ENCODE results near the gene AOPEP. TPM values are rescaled to one million over a fixed set of nuclear protein-coding genes. Genes with fewer than 3 reads are reported as not detected.

The AOPEP gene
- total RNA-seq, 1 experiment from 2014 or later = 14.4 TPM

DNA sequence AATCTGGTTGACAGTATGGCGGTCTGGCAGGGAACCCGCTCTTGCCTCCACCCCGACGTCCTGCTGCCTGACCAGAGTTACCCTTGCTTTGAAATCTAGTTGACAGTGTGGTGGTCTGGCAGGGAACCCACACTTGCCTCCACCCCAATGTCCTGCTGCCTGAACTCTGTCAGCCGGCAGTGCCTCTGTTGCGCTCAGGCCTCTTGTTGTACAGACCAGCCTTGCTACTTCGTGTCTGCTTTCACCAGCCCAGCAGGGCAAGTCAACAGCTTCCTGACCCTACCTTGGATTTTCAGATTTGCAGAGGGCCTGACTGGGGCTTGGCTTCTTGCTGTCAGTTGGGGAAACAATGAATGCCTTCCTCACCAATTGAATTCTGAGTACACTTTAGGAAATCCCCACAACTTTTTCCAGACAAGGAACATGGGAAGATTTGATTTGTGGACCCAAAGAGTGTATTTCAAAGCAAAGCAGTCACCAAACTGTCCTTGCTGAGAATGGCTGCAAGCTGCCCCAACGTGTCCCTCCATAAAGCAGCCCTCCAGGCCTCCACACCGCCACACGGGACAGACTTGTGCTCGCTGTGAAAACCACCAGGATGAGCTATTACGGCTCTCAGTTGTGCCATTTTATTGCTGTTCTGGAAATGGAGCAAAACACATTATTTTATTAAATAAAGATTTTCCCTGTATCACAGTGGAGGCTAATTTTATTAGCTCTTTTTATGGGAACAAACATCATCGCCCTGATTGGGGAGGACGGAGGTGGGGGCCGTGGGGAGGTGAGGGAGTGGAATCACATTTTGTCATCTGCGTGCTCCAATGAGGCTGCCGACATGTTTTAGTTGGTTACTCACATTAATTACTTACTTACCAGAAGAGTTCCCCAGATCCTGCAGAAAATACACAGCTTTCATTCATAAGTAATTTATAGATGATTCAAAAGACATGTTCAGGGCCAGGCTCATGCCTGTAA is 189.3 kb downstream of the AOPEP start (continued):
- TF ChIP-seq GTF2I (CRISPR knock-in tag; conservative IDR thresholded peaks at IDR 0.05) = no peak
- TF ChIP-seq SP1 (CRISPR knock-in tag; conservative IDR thresholded peaks at IDR 0.05) = no peak
- TF ChIP-seq FOXK1 (CRISPR knock-in tag; IDR thresholded peaks at IDR 0.05) = no peak
- no peak for TF ChIP-seq ELF4 (CRISPR knock-in tag; IDR thresholded peaks at IDR 0.05; ENCODE audit: low read depth)
- TF ChIP-seq NR2C2 (CRISPR knock-in tag; IDR thresholded peaks at IDR 0.05) = no peak
- TF ChIP-seq, protein P1, sequence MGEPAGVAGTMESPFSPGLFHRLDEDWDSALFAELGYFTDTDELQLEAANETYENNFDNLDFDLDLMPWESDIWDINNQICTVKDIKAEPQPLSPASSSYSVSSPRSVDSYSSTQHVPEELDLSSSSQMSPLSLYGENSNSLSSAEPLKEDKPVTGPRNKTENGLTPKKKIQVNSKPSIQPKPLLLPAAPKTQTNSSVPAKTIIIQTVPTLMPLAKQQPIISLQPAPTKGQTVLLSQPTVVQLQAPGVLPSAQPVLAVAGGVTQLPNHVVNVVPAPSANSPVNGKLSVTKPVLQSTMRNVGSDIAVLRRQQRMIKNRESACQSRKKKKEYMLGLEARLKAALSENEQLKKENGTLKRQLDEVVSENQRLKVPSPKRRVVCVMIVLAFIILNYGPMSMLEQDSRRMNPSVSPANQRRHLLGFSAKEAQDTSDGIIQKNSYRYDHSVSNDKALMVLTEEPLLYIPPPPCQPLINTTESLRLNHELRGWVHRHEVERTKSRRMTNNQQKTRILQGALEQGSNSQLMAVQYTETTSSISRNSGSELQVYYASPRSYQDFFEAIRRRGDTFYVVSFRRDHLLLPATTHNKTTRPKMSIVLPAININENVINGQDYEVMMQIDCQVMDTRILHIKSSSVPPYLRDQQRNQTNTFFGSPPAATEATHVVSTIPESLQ (CRISPR knock-in tag; IDR thresholded peaks at IDR 0.05) = no peak
- TF ChIP-seq, protein P2, sequence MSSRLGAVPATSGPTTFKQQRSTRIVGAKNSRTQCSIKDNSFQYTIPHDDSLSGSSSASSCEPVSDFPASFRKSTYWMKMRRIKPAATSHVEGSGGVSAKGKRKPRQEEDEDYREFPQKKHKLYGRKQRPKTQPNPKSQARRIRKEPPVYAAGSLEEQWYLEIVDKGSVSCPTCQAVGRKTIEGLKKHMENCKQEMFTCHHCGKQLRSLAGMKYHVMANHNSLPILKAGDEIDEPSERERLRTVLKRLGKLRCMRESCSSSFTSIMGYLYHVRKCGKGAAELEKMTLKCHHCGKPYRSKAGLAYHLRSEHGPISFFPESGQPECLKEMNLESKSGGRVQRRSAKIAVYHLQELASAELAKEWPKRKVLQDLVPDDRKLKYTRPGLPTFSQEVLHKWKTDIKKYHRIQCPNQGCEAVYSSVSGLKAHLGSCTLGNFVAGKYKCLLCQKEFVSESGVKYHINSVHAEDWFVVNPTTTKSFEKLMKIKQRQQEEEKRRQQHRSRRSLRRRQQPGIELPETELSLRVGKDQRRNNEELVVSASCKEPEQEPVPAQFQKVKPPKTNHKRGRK (CRISPR knock-in tag; IDR thresholded peaks at IDR 0.05; ENCODE audit: borderline replicate concordance) = no peak
- no peak for TF ChIP-seq RORB (CRISPR knock-in tag; IDR thresholded peaks at IDR 0.05)
- no peak for TF ChIP-seq ESRRA (CRISPR knock-in tag; IDR thresholded peaks at IDR 0.05; ENCODE audit: borderline replicate concordance)
- TF ChIP-seq GRHL2 (CRISPR knock-in tag; IDR thresholded peaks at IDR 0.05; ENCODE audit: insufficient replicate concordance, severe bottlenecking) = no peak
- TF ChIP-seq, protein P3, sequence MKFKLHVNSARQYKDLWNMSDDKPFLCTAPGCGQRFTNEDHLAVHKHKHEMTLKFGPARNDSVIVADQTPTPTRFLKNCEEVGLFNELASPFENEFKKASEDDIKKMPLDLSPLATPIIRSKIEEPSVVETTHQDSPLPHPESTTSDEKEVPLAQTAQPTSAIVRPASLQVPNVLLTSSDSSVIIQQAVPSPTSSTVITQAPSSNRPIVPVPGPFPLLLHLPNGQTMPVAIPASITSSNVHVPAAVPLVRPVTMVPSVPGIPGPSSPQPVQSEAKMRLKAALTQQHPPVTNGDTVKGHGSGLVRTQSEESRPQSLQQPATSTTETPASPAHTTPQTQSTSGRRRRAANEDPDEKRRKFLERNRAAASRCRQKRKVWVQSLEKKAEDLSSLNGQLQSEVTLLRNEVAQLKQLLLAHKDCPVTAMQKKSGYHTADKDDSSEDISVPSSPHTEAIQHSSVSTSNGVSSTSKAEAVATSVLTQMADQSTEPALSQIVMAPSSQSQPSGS (CRISPR knock-in tag; IDR thresholded peaks at IDR 0.05; ENCODE audit: borderline replicate concordance, low read depth) = no peak
- TF ChIP-seq, protein P4, sequence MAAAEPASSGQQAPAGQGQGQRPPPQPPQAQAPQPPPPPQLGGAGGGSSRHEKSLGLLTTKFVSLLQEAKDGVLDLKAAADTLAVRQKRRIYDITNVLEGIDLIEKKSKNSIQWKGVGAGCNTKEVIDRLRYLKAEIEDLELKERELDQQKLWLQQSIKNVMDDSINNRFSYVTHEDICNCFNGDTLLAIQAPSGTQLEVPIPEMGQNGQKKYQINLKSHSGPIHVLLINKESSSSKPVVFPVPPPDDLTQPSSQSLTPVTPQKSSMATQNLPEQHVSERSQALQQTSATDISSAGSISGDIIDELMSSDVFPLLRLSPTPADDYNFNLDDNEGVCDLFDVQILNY (CRISPR knock-in tag; IDR thresholded peaks at IDR 0.05) = no peak
- TF ChIP-seq, protein P5, sequence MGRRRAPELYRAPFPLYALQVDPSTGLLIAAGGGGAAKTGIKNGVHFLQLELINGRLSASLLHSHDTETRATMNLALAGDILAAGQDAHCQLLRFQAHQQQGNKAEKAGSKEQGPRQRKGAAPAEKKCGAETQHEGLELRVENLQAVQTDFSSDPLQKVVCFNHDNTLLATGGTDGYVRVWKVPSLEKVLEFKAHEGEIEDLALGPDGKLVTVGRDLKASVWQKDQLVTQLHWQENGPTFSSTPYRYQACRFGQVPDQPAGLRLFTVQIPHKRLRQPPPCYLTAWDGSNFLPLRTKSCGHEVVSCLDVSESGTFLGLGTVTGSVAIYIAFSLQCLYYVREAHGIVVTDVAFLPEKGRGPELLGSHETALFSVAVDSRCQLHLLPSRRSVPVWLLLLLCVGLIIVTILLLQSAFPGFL (CRISPR knock-in tag; IDR thresholded peaks at IDR 0.05; ENCODE audit: borderline replicate concordance) = no peak

DNA sequence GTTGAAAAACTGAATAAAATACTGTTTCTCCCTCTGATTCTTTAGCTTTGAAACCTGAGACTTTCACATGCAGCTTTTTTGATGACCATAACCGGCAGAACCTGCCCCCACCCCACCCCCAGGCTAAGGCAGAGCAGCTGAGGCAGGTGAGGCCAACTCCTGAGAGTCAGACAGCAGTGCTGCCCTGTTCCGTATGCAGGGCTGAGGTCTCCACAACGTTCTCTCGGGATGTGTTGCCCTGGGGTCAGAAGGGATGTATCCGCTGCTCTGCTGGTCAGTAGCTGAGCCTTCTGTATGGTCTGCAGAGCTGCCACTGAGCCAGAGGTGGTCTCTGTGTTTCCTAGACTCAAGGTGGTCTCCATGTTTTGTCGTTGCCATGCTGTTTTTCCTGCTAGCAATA is 190.5 kb downstream of the AOPEP start:
- no peaks in the 10 kb centered on the region for H3K36me3 Mint-ChIP-seq
- CTCF ChIA-PET = interaction anchor here (1.0 kb wide), 1 partner anchor 248 kb away, joined by 3 read pairs; no protein-coding TSS in a partner anchor
- H3K27ac Mint-ChIP-seq = no peak overlapping the region
- H3K4me3 Mint-ChIP-seq = no peak overlapping the region
- TF ChIP-seq ZBTB21 (CRISPR knock-in tag; IDR thresholded peaks at IDR 0.05; ENCODE audit: borderline replicate concordance) = no peak
- TF ChIP-seq KAT7 (CRISPR knock-in tag; IDR thresholded peaks at IDR 0.05; ENCODE audit: borderline replicate concordance) = no peak
- no peak for TF ChIP-seq NR2C2 (CRISPR knock-in tag; IDR thresholded peaks at IDR 0.05)
- TF ChIP-seq ZNF317 (CRISPR knock-in tag; IDR thresholded peaks at IDR 0.05; ENCODE audit: borderline replicate concordance, low read depth) = no peak
- no peak for TF ChIP-seq SMAD3 (CRISPR knock-in tag; IDR thresholded peaks at IDR 0.05; ENCODE audit: borderline replicate concordance)
- no peak for TF ChIP-seq ATF1 (CRISPR knock-in tag; IDR thresholded peaks at IDR 0.05)
- no peak for TF ChIP-seq ZNF219 (CRISPR knock-in tag; IDR thresholded peaks at IDR 0.05; ENCODE audit: borderline replicate concordance)
- TF ChIP-seq ZNF423 (CRISPR knock-in tag; IDR thresholded peaks at IDR 0.05) = no peak
- TF ChIP-seq FOXP1 (CRISPR knock-in tag; IDR thresholded peaks at IDR 0.05; ENCODE audit: borderline replicate concordance) = no peak
- TF ChIP-seq ELF4 (CRISPR knock-in tag; IDR thresholded peaks at IDR 0.05; ENCODE audit: low read depth) = no peak
- TF ChIP-seq JUN (CRISPR knock-in tag; IDR thresholded peaks at IDR 0.05) = no peak
- TF ChIP-seq RELA (CRISPR knock-in tag; IDR thresholded peaks at IDR 0.05; ENCODE audit: borderline replicate concordance) = no peak
- H3K4me1 Mint-ChIP-seq = peaks cover 75% of the 10 kb centered on the region
- no peaks in the 10 kb centered on the region for H3K9me3 Mint-ChIP-seq
- POLR2A ChIA-PET = interaction anchor here (0.7 kb wide), 1 partner anchor 60 kb away, joined by 4 read pairs; no protein-coding TSS in a partner anchor
- H3K27me3 Mint-ChIP-seq (ENCODE audit: low read depth) = no peaks in the 10 kb centered on the region
- DNase-seq (ENCODE audit: low spot score) (no peak), ATAC-seq (no peak)

Measured in WTC11 (cell line).